HepG2 (cell line): ENCODE measurements around the gene ZNF770. TPM values are rescaled to one million over a fixed set of nuclear protein-coding genes. Genes with fewer than 3 reads are reported as not detected.

Experiments
- CBX1 ChIP-seq: IDR thresholded peaks from one replicate; pipeline ENCODE4 v1.6.1; 2016; ENCODE audit warnings: antibody characterized with exemption, low read depth
- DPF2 ChIP-seq: sonication (generic); formaldehyde crosslinking; IDR thresholded peaks from 2 replicates; pipeline ENCODE4 v1.4.0; 2020; ENCODE audit warnings: mild to moderate bottlenecking, low read depth, missing genetic modification reagents, borderline replicate concordance
- HDAC1 ChIP-seq: sonication (generic); formaldehyde crosslinking; IDR thresholded peaks from 2 replicates; pipeline ENCODE4 v1.5.1; 2020; ENCODE audit warnings: mild to moderate bottlenecking, missing genetic modification reagents
- SIX1 ChIP-seq: sonication (generic); formaldehyde crosslinking; IDR thresholded peaks from 2 replicates; pipeline ENCODE4 v1.4.0; 2020; ENCODE audit warnings: missing genetic modification reagents, borderline replicate concordance
- STAT5B ChIP-seq: sonication (generic); formaldehyde crosslinking; IDR thresholded peaks from 2 replicates; pipeline ENCODE4 v1.4.0; 2020; ENCODE audit warnings: missing genetic modification reagents
- ZNF557 ChIP-seq: sonication (generic); formaldehyde crosslinking; IDR thresholded peaks from 2 replicates; pipeline ENCODE4 v1.4.0; 2020; ENCODE audit warnings: missing genetic modification reagents
- ZNF781 ChIP-seq: sonication (generic); formaldehyde crosslinking; IDR thresholded peaks from 2 replicates; pipeline ENCODE4 v1.5.1; 2020; ENCODE audit warnings: borderline replicate concordance, mild to moderate bottlenecking, missing genetic modification reagents; ENCODE audit errors: not compliant biosample characterization
- polyA plus RNA-seq, 8 experiments: library from polyadenylated mRNA; depleted of rRNA in 3 of 8; stranded (reverse) in 7 of 8; unstranded in 1 of 8; fragments of >200 nt; fragmentation: Illumina TruSeq in 4 of 8; extraction: Trizol in 4 of 8; gene quantifications; 2 replicates each; pipeline versions ENCODE4 v1.2.1 to v1.2.3, GENCODE V29; 2011 to 2016; ENCODE audit warnings: low read depth in 4 of 8, missing spikeins in 1 of 8, mixed read lengths in 1 of 8; ENCODE audit not compliant: insufficient read depth in 1 of 8
- total RNA-seq, 5 experiments: library from RNA; depleted of rRNA; stranded (reverse); fragments of >200 nt; fragmentation: Illumina TruSeq; extraction: Trizol; gene quantifications; 2 replicates each; pipeline ENCODE4 v1.2.3, GENCODE V29; 2016; ENCODE audit warnings: low read depth in 1 of 5
- TF ChIP-seq, protein P1 (sequence below): IDR thresholded peaks from 2 replicates; pipeline ENCODE4 v1.6.1; 2016; ENCODE audit warnings: low read depth, missing genetic modification reagents, missing compliant biosample characterization
- TF ChIP-seq, protein P2 (sequence below): sonication (generic); formaldehyde crosslinking; IDR thresholded peaks from 2 replicates; pipeline ENCODE4 v1.4.0; 2020; ENCODE audit warnings: missing genetic modification reagents

The ZNF770 gene
- total and polyA plus RNA-seq, 2 of the 13 experiments (the other 11 are each of a cell fraction or from before 2014, with no cell fraction given) = 15.5 to 33.1 TPM

DNA sequence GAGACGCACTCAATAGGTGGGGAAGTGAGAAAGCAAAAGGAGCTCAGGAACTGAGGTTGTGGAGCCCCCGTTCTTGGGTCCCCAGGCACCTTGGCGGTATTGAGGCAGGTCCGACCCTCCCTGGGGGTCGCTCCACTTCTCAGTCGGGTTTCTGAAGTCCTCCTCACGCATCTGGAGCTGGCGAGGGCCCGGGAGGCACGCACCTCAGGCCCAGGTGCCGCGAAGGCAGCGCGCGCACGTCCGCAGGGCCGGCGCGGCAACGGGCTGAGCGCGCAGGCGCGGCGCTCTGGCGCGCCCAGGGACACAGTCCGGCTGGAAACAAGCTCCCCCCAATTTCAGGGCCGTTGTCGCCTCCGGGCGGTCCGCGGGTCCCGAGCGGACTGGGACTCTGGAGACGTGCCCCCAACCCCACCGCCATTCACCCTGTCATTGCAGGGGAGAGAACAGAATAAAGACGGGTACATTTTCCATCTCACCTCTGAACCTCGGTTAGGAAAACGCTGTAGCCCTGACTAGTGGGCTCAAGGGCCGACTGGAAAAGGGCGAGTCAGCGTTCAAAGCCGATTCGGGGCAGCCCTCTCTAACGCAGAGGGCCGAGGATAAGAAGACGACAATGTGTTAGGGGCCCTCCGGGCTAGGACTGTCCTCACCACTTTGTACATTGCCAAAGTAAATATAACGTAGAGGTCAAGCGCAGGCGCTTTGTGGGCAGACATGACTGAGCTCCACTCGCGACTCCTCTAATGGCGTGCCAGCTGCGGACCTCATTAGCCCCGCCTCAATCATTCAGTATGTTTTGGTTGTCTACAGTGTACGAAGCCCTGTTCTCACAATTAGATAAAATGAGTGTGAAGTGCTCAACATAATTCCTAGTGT, at the start of gene ZNF770 (continued):
- TF ChIP-seq CBX1 (peak; percentile 87), DPF2 (no peak), HDAC1 (peak; percentile 93), SIX1 (no peak), STAT5B (CRISPR knock-in tag) (no peak), ZNF781 (CRISPR knock-in tag) (peak; percentile 2), ZNF557 (CRISPR knock-in tag) (0 out of 2 replicates have a peak, but pooled peaks have one; percentile 72)
- TF ChIP-seq, protein P1, sequence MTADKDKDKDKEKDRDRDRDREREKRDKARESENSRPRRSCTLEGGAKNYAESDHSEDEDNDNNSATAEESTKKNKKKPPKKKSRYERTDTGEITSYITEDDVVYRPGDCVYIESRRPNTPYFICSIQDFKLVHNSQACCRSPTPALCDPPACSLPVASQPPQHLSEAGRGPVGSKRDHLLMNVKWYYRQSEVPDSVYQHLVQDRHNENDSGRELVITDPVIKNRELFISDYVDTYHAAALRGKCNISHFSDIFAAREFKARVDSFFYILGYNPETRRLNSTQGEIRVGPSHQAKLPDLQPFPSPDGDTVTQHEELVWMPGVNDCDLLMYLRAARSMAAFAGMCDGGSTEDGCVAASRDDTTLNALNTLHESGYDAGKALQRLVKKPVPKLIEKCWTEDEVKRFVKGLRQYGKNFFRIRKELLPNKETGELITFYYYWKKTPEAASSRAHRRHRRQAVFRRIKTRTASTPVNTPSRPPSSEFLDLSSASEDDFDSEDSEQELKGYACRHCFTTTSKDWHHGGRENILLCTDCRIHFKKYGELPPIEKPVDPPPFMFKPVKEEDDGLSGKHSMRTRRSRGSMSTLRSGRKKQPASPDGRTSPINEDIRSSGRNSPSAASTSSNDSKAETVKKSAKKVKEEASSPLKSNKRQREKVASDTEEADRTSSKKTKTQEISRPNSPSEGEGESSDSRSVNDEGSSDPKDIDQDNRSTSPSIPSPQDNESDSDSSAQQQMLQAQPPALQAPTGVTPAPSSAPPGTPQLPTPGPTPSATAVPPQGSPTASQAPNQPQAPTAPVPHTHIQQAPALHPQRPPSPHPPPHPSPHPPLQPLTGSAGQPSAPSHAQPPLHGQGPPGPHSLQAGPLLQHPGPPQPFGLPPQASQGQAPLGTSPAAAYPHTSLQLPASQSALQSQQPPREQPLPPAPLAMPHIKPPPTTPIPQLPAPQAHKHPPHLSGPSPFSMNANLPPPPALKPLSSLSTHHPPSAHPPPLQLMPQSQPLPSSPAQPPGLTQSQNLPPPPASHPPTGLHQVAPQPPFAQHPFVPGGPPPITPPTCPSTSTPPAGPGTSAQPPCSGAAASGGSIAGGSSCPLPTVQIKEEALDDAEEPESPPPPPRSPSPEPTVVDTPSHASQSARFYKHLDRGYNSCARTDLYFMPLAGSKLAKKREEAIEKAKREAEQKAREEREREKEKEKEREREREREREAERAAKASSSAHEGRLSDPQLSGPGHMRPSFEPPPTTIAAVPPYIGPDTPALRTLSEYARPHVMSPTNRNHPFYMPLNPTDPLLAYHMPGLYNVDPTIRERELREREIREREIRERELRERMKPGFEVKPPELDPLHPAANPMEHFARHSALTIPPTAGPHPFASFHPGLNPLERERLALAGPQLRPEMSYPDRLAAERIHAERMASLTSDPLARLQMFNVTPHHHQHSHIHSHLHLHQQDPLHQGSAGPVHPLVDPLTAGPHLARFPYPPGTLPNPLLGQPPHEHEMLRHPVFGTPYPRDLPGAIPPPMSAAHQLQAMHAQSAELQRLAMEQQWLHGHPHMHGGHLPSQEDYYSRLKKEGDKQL (CRISPR knock-in tag) = no peak
- TF ChIP-seq, protein P2, sequence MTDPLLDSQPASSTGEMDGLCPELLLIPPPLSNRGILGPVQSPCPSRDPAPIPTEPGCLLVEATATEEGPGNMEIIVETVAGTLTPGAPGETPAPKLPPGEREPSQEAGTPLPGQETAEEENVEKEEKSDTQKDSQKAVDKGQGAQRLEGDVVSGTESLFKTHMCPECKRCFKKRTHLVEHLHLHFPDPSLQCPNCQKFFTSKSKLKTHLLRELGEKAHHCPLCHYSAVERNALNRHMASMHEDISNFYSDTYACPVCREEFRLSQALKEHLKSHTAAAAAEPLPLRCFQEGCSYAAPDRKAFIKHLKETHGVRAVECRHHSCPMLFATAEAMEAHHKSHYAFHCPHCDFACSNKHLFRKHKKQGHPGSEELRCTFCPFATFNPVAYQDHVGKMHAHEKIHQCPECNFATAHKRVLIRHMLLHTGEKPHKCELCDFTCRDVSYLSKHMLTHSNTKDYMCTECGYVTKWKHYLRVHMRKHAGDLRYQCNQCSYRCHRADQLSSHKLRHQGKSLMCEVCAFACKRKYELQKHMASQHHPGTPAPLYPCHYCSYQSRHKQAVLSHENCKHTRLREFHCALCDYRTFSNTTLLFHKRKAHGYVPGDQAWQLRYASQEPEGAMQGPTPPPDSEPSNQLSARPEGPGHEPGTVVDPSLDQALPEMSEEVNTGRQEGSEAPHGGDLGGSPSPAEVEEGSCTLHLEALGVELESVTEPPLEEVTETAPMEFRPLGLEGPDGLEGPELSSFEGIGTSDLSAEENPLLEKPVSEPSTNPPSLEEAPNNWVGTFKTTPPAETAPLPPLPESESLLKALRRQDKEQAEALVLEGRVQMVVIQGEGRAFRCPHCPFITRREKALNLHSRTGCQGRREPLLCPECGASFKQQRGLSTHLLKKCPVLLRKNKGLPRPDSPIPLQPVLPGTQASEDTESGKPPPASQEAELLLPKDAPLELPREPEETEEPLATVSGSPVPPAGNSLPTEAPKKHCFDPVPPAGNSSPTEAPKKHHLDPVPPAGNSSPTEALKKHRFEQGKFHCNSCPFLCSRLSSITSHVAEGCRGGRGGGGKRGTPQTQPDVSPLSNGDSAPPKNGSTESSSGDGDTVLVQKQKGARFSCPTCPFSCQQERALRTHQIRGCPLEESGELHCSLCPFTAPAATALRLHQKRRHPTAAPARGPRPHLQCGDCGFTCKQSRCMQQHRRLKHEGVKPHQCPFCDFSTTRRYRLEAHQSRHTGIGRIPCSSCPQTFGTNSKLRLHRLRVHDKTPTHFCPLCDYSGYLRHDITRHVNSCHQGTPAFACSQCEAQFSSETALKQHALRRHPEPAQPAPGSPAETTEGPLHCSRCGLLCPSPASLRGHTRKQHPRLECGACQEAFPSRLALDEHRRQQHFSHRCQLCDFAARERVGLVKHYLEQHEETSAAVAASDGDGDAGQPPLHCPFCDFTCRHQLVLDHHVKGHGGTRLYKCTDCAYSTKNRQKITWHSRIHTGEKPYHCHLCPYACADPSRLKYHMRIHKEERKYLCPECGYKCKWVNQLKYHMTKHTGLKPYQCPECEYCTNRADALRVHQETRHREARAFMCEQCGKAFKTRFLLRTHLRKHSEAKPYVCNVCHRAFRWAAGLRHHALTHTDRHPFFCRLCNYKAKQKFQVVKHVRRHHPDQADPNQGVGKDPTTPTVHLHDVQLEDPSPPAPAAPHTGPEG (CRISPR knock-in tag) = peak; percentile 96
